Measurements from ENCODE around the gene BTLA.
"Not testable (repeated sequence)": the region's sequence is repeated elsewhere in the genome, so short reads cannot be mapped to it uniquely, and the experiment has no call there.

The BTLA gene

DNA sequence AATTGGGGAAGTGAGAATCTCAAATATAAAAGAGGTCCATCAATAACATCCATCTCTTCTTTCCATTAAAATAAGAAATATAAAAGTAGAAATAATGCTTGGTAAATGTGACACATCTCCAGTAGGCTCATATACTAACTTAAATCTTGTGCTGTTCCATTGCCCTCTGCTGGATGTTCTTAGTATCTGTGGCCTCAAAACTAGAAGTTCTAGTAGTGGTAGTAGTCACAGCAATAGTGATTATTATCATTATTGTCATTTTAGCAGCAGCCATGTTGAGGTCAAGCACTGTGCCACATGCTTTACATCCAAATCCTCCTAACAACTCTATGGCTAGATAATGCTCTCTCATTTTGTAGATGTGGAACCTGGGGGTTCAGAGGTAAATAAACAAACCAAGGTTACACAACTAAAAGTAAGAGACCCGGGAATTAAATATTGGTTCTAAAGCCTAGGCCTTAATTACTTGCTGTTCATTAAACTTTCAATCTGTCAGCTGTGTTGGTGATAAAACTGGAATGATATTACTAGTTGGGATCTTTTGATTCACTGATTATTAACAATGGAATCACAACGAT lies 20.2 kb upstream of the BTLA start:
- peak; percentile 93 for DNase-seq (ENCODE audit: low read depth)
- TF ChIP-seq, protein P1, sequence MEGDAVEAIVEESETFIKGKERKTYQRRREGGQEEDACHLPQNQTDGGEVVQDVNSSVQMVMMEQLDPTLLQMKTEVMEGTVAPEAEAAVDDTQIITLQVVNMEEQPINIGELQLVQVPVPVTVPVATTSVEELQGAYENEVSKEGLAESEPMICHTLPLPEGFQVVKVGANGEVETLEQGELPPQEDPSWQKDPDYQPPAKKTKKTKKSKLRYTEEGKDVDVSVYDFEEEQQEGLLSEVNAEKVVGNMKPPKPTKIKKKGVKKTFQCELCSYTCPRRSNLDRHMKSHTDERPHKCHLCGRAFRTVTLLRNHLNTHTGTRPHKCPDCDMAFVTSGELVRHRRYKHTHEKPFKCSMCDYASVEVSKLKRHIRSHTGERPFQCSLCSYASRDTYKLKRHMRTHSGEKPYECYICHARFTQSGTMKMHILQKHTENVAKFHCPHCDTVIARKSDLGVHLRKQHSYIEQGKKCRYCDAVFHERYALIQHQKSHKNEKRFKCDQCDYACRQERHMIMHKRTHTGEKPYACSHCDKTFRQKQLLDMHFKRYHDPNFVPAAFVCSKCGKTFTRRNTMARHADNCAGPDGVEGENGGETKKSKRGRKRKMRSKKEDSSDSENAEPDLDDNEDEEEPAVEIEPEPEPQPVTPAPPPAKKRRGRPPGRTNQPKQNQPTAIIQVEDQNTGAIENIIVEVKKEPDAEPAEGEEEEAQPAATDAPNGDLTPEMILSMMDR (conservative IDR thresholded peaks at IDR 0.05; ENCODE audit: low read depth, low read length) = peak; percentile 78
- no peak overlapping the region for H3K4me3 ChIP-seq (ENCODE audit: low read depth, low read length)

DNA sequence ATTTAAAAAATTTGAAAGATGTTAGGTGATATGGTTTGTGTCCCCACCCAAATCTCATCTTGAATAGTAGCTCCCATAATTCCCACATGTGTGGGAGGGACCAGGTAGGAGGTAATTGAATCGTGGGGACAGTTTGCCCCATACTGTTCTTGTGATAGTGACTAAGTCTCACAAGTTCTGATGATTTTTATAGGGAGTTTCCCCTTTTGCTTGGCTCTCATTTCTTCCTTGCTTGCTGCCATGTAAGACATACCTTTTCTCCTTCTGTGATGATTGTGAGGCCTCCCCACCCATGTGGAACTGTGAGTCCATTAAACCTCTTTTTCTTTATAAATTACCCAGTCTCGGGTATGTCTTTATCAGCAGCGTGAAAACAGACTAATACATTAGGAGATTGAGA lies 19.7 kb upstream of the BTLA start:
- not testable (repeated sequence) for H3K4me3 ChIP-seq (ENCODE audit: low read depth, low read length)
- DNase-seq (ENCODE audit: low read depth) = peak; percentile 18

DNA sequence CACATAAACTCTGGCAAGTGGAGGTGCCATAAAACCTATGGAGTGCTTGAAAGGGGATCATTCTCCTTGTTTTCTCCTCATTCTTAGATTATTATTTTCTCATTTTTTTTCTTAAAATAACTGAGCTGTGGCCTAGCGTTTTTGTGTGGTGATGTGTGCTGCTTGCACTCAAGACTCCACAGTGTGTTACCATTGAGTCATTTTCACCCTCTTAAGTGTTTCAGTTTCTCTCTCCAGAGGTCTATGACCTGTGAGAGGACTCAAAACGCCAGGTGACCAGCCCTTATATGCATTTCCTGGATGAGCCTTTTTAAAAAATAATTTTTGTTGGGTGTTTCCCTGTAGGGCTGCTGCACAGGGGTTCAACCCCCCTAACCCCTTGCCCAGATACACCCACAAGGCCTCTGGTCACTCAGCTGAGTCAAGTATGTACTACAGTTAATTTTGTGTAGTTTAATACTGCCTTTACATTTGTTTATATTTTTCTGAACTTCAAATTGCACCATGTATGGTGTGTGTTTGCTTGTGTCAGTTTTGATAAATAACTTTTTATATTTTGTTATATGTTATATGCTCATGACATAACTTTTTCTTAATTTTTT lies 15.4 kb upstream of the BTLA start:
- no peak overlapping the region for H3K4me3 ChIP-seq (ENCODE audit: low read depth, low read length)
- TF ChIP-seq, protein P1 (conservative IDR thresholded peaks at IDR 0.05; ENCODE audit: low read depth, low read length) = no peak
- DNase-seq (ENCODE audit: low read depth) = peak; percentile 70

DNA sequence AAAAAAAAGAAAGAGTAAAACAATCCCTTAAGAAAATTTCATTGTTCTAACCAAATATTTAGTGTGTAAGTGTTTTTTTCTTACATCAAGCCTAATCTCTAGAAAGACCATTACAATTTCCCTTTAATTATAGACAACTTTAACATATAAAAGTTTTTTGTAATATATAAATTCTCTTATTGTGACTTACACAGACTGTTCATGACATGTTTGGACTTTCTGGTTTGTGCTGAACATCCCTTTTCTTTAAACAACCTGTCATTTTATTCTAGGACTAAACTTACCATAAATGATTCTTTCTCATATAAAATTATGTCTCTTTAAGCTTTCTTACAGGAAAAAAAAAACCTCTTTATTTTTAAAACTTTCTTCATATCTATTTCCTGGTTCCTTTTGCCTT lies 13.0 kb upstream of the BTLA start:
- TF ChIP-seq, protein P1 (conservative IDR thresholded peaks at IDR 0.05; ENCODE audit: low read depth, low read length) = no peak
- no peak for DNase-seq (ENCODE audit: low read depth)
- H3K4me3 ChIP-seq (ENCODE audit: low read depth, low read length) = no peak overlapping the region

DNA sequence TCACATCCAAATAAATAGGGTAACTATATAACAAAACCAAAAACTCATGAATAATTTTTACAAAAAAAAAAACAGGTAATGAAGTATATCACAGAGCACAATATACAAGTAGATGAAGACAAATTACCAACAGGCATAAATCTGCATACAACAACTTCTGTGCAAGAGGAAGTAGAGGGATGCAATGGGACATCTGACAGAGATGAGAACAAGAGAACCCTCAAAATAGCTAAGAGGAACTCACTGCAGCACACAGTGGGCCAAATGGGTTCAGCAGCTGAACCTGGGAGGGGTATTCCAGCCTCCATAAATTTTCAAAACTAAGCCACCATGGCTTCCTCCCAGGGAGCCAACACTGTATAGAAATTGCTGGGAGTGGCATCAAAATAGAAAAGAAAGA lies 9.6 kb upstream of the BTLA start:
- DNase-seq (ENCODE audit: low read depth) = no peak
- TF ChIP-seq, protein P1 (conservative IDR thresholded peaks at IDR 0.05; ENCODE audit: low read depth, low read length) = no peak
- no peak overlapping the region for H3K4me3 ChIP-seq (ENCODE audit: low read depth, low read length)

DNA sequence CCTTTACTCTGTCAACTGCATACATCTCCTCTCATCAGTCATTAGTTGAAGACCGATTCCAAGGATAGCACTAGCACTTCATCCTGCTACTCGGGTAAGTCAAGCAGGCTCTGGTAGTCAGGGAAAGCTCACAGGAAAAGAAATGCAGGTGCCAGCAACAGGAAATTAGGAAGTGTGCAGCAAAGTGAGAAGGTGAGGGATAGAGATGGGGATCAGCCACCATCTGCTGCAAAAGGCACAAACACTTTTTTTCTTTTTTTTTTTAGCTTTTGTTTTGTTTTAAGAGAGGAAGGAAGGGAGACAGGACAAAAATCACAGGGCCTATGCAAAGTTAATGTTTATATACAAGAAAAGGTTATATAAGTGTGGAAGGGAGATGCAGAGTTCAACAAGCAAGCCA lies 9.0 kb upstream of the BTLA start:
- TF ChIP-seq, protein P1 (conservative IDR thresholded peaks at IDR 0.05; ENCODE audit: low read depth, low read length) = no peak
- no peak overlapping the region for H3K4me3 ChIP-seq (ENCODE audit: low read depth, low read length)

DNA sequence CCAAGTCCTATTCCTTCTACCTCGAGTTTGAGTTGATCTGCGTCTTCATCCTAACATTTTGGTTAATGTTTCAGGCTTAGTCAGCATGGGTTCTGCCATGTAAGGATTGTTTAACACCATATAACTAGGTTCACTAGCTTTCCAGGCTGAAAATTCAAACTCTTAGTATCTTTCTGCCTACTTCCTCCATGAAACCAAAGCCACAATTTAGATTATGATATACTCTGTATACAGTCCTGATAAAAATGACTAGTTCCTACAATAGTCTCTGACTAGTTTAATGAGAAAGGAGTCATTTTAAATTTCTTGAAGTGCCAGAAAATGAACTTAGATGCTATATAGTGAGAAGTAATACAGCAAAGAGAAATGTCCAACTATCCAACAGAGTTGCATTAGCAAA lies 6.6 kb upstream of the BTLA start:
- TF ChIP-seq, protein P1 (conservative IDR thresholded peaks at IDR 0.05; ENCODE audit: low read depth, low read length) = no peak
- H3K4me3 ChIP-seq (ENCODE audit: low read depth, low read length) = no peak overlapping the region
- no peak for DNase-seq (ENCODE audit: low read depth)

More for the DNA sequence above, 9.0 kb upstream of the BTLA start:
- no peak for DNase-seq (ENCODE audit: low read depth)
